HG03469 (cell line): ENCODE measurements around the gene ABCC6.
"Not testable (repeated sequence)": the region's sequence is repeated elsewhere in the genome, so short reads cannot be mapped to it uniquely, and the experiment has no call there.

Source experiments
- ATAC-seq: cut with Tn5 transposase; IDR thresholded peaks from one replicate; pipeline ENCODE4 v1.9.1; 2021; ENCODE audit warnings: mild to moderate bottlenecking, moderate library complexity, moderate number of reproducible peaks; ENCODE audit not compliant: unreplicated experiment

ABCC6 gene

GRCh38 chr16:16223662-16224241, 458 bp upstream of the ABCC6 start:
- ATAC-seq = not testable (repeated sequence)

DNA sequence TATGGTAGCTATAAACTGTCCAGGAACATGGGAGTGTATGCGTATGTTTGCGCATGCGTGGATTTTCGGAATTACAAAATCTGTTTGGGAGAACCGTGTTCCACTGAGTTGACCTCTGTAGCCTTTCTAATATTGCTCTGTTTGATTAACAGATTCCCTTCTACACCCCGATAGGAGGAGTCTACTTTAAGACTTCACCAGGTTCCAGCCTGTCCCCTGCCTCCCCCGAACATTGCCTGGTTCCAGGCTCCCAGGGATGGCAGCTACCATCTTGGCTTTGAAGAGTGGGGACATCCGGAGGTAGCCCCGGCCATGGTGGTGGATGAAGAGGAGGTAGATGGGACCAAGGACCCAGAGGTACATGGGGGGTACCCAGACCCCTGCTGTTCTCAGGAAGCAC, 1.9 kb downstream of the ABCC6 start:
- not testable (repeated sequence) for ATAC-seq

GRCh38 chr16:16220449-16220848, 2.8 kb downstream of the ABCC6 start:
- ATAC-seq = not testable (repeated sequence)

GRCh38 chr16:16218787-16219186, 4.5 kb downstream of the ABCC6 start:
- ATAC-seq = not testable (repeated sequence)

DNA sequence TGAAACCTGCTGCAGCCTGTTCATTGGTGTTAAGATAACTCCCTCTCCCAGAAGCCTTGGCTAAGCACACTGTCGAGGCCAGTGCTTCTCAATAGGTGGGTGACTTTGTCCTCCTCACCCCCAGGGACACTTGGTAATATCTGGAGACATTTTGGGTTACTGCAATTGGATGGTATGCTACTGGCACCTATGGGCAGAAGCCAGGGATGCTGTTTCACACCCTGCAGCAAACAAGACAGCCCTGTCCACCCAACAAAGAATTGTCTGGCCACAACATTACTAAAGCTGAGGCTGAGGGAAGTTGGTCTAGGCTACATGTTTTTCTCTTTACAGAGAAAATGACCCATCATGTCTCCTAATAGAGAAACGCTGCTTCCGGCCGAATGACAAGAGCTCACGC, 4.9 kb downstream of the ABCC6 start:
- ATAC-seq = not testable (repeated sequence)

- ATAC-seq = not testable (repeated sequence)
Measured at GRCh38 chr16:16213863-16214293, 9.4 kb downstream of the ABCC6 start.

DNA sequence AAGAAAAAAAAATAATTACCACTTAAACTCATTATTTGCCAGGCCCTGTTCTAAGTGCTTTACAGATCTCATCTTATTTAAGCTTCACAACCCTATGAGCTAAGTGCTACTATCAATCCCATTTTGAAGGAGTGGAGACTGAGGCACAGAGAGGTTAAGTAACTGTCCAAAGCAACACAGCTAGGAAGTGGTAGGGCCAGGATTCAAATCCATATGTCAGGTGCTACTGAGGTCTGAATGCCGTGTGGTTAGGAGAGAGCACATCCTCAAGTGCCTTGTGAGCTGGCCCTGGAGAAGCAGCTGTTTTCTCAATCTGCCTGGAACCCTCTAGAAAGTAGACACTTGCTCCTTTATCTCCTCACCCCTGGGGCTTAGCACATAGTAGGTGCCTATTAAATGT, 11.9 kb downstream of the ABCC6 start:
- ATAC-seq = not testable (repeated sequence)

GRCh38 chr16:16208461-16208860, 14.8 kb downstream of the ABCC6 start:
- ATAC-seq = not testable (repeated sequence)

- ATAC-seq = not testable (repeated sequence)
Measured at GRCh38 chr16:16207787-16208334, 15.4 kb downstream of the ABCC6 start.

DNA sequence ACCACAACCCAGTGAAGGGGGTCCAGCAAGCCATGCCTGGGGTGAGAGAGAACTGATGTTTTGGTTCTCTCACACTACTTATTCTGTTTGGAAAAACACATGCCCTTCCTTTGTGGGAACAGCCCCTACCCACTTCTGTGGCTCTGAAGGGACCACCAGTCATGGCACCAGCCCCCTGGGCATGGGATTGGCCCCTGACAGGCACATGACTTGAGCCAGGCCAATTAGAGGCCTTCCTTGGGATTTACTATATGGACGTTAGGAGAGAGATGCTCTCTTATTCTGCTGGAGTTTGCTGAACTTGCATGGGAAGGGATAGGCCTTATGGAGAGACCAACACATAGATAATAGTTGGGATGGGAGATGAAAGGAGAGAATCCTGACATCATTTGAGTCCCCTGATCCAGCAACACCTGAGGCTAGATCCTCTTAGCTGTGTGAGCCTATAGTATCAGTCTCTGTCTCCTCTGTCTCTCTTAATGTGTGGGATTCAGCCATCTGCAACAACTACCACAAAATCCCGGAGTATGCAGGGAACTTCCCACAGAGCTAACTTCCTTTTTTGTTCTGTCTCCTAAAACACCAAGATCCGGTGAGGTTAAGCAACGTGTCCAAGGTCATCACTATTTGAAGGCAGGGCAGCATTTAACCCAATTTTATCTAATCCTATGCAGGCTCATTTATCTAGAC, 16.1 kb downstream of the ABCC6 start:
- not testable (repeated sequence) for ATAC-seq

GRCh38 chr16:16205864-16206263, 17.4 kb downstream of the ABCC6 start:
- ATAC-seq = not testable (repeated sequence)

DNA sequence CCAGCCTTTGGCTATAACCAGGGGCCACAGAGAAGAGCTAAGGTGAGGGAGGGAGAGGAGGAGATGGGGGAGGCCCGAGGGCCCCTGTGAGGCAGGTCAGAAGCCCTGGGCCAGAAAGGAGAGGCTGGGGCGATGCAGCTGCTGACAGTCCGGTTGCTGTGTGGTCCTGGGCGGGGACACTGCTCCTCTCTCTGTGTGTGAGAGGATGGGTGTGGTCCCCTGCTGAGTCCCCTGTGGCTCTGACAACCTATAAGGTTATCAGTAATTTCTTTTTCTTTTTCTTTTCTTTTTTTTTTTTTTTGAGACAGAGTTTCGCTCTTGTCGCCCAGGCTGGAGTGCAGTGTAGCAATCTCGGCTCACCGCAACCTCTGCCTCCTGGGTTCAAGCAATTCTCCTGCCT, 18.7 kb downstream of the ABCC6 start:
- not testable (repeated sequence) for ATAC-seq

- not testable (repeated sequence) for ATAC-seq
Measured at GRCh38 chr16:16203494-16203893, 19.8 kb downstream of the ABCC6 start.

GRCh38 chr16:16202400-16203143, 20.7 kb downstream of the ABCC6 start:
- ATAC-seq = not testable (repeated sequence)

- ATAC-seq = not testable (repeated sequence)
Measured at GRCh38 chr16:16201880-16202279, 21.4 kb downstream of the ABCC6 start.

DNA sequence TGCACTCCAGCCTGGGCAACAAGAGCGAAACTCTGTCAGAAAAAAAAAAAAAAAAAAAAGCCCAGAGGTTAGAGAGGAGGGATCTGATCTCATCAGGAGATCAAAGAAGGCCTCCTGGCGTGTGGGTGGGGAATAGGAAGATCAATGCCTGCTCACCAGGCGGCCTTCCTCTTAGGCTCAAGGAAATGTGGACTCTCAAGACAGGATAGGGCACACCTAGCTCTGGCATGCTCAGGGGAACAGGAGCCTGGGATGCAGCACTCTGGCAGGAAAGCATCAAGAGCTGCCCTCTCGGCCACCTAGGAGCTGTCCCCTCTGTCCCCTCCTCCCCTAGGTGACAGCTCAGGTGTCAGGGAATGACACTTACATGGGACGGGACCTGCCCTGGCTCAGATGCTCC, 22.9 kb downstream of the ABCC6 start:
- ATAC-seq = not testable (repeated sequence)

- not testable (repeated sequence) for ATAC-seq
Measured at GRCh38 chr16:16199428-16199827, 23.9 kb downstream of the ABCC6 start.

GRCh38 chr16:16197966-16198365, 25.3 kb downstream of the ABCC6 start:
- ATAC-seq = no peak

DNA sequence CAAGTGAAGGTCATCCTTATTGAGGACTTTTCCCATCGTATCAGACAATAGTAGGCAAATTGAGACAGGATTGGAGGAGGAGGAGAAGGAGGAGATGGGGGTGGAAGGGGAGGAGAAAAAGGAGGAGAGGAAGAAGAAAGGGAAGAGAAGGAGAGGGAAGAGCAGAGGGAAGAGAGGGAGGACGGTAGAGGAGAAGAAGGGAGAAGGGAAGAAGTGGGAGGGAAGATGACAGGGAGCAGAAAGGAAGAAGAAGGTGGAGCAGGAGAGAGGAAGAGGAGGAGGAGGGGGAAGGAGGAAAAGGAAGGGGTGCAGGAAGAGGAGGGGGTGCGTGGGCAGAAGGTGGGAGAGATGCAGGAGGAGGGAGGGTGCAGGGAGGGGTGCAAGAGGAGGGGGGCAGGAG, 26.0 kb downstream of the ABCC6 start:
- ATAC-seq = no peak

DNA sequence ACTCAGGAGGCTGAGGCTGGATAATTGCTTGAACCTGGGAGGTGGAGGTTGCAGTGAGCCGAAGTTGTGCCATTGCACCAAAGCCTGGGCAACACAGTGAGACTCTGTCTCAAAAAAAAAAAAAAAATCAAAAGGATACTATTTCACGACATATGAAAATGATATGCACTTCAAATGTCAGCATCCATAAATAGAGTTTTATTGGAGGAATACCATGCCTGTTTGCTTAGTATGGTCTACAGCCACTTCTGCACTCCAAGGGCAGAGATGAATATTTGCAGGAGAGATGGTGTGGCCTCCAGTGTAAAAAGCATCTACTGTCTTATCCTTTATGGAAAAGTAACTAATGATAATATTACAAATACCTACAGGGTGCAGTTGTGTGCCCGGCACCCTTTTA, 27.2 kb downstream of the ABCC6 start:
- no peak for ATAC-seq

DNA sequence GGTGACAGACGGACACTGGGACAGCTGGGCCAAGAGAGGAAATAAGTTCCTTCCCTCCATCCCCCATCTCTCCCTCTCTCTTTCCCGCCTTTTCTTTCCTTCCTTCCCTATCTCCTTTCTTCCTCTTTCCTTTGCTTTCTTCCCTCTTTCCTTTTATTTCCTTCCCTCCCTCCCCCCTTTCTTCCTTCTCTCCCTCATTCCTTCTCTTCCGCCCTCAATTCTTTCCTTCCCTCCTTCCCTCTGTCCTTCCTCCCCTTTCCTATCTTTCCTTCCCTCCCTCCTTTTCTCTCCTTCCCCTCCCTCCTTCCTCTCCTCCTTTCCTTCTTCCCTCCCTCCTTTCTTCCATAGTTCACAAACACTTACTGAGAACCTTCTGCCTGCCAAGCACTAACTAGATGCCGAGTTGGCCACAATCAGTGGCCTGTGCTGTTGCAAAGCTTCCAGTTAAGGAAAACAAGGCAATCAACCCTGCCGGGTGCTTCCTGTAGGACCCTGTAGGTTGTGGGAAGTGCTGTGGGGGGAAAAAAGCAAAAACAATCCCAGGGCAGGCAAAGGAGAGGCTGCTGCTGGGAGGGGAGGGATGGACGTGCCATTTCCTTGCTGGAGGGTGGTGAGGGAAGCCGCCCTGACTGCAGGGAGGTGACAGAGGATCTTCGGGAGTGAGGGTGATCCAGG, 31.7 kb downstream of the ABCC6 start:
- no peak for ATAC-seq
